8988T (cell line): ENCODE data around the gene CRTAC1.

Source experiments
- DNase-seq: peaks from one replicate; pipeline ENCODE4 v3.0.0; 2011

Gene CRTAC1

GRCh38 chr10:97827702-97828291, 202.6 kb downstream of the CRTAC1 start:
- peak; percentile 41 for DNase-seq

GRCh38 chr10:97826892-97827291, 203.5 kb downstream of the CRTAC1 start:
- DNase-seq = no peak

- no peak for DNase-seq
Measured at GRCh38 chr10:97825020-97825760, 205.2 kb downstream of the CRTAC1 start.

GRCh38 chr10:97823734-97824133, 206.7 kb downstream of the CRTAC1 start:
- DNase-seq = no peak

- no peak for DNase-seq
Measured at GRCh38 chr10:97822261-97822687, 208.1 kb downstream of the CRTAC1 start.

GRCh38 chr10:97821308-97822038, 208.9 kb downstream of the CRTAC1 start:
- DNase-seq = no peak

GRCh38 chr10:97820096-97820704, 210.2 kb downstream of the CRTAC1 start:
- no peak for DNase-seq

- no peak for DNase-seq
Measured at GRCh38 chr10:97818572-97818971, 211.8 kb downstream of the CRTAC1 start.

- no peak for DNase-seq
Measured at GRCh38 chr10:97816609-97817008, 213.8 kb downstream of the CRTAC1 start.
